ENCODE data around the gene AMPD3.
"Not testable (repeated sequence)": the region's sequence is repeated elsewhere in the genome, so short reads cannot be mapped to it uniquely, and the experiment has no call there.

AMPD3 gene

DNA sequence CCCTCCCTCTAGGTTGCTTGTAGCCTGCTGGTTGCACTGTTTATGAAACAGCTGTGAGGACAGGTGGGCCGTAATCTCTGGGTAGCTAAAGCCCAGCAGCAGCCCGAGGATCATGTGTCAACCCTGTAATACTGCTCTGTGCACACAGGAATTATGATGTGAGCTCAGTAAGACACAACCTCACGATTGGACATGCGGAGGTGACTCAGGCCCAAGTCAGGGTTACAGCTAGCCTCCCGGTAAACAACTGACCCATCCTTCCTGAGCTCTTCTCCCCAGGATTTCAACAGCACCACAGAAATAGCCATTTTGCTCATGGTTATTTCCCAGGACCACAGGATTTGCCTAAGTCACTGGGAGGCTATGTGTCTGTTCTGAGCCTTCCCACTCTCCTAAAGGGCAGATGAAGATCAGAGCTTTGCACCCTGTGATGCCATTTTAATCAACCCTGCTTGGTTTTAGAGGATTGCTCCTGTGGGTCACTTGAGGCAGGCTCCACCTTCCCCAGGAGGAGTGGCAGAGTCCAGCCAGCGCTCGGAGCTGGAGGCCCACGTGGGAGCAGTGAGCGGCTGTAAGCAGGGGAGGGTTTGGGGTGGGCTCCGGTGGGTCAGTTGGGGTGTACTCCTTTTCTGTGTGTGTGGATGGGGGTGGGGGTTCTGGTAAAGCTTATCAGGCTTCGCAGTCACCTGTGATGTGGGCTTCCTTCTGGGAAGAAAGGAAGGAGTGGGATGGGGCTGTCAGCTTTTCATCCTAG lies at the start of gene AMPD3:
TSS of gene AMPD3 (plus strand) at position 387 of the 754 bp plus-strand sequence. CDS start 6,256 bp downstream, outside the sequence.
- peak; percentile 53 for DNase-seq

DNA sequence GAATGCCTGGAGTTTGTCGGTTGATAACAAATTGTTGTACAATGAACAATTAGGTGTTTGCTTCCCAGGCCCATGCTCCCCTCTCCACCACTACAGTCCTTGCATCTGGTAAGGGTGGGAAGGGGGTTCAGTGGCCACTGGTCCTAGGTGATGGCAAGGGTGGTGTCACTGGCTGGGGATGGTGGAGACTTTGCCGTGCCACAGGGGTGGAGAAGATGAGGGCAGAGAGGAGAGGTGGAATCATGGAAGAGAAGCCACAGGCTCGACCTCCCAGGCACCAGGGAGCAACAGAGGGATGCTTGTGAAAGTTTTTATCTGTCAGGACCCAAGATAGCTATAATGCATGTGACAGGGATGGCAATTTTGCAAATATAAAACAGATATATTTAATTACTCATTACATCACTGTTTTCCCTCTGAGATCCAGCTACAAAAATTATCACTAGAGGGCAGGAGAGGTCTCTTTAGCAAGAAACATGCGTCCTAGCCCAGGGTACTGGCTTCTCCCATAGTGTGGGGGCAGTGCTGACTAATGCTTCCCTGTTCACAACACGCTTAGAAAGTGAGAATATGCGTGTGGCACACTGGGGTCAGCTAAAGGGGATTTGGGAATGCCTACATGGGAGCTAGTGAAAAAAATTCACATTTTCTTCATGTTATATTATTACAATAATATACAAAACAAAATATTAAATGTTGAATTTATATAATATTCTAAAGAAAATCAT lies 49.0 kb upstream of the AMPD3 start:
- DNase-seq, result peak; percentile 64

DNA sequence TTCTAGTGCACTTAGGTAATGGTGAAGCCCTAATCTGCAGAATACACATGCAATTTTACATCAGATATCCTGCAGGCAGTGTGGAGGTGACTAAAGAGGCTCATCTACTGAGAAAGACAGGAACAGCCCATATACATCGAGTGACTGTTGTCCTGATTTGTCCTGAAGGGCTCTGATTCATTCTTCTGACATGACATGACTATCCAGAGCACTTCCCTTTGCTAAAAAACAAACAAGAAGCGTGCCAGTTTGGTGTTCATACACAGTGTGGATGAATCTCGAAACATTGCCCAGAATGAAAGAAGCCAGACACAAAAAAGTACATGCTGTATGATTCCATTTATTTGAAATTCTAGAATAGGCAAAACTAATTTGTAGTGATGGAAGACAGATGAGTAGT lies 48.0 kb upstream of the AMPD3 start:
- DNase-seq, result no peak

DNA sequence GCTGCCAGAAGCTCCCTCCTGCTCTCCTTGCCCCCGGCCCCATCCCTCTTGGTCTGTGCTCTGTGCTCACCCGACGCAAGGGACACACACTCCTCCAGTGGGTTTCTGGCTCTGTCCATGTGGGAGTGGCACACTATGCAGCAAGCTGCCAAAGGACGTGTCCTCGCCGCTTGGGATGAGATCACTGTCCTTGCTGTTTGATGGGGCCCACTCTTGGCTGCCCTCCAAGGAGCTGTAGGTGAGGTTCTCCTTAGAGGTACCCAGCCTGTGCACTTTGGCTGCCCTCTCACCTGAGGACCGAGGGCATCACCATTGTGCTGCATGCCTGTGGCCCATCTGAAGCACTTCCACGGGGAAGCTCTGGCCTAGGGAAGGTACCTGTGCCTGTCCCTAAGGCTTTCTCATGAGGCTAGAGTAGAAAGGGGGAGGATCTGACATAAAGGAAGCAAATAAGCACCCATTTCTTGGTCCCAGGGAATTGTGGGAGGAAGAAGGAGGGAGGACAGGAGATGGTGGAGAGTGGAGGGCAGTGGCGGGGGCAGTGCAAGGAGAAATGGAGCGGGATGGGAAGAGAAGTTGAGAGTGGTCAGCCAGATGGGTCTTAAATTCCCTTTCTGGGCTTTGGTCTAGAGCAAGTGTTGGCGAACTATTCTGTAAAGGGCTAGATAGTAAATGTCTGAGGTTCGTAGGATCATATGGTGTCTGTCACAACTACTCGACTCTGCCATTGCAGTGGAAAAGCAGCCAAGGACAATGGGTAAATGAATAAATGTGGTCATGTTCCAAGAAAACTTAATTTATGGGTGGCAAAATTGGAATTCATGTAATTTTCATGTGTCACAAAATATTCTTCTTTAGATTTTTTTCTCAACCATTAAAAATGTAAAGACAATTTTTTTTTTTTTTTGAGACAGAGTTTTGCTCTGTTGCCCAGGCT lies 47.0 kb upstream of the AMPD3 start:
- no peak for DNase-seq

DNA sequence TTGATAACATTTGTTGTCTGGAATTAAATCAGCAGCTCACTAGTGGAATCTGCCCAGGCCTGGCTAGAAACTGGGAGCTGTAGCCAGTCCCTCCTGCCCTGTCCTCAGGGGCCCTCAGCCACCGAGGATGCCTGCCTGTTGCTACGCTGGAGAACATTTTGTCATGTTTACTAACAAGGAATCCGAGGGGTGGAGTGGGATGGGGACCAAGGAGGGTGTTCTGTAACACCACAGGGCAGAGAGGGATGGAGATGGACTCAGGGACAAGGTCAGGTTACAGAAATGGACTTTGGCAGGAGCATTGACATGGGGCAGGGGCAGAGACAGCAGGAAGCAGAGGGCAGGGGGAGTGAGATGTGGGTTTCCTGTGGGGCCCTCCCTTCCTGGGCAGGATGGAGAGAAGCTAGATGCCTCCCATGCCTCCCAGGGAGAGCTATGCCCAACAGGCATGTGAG lies 45.8 kb upstream of the AMPD3 start:
- no peak for DNase-seq

DNA sequence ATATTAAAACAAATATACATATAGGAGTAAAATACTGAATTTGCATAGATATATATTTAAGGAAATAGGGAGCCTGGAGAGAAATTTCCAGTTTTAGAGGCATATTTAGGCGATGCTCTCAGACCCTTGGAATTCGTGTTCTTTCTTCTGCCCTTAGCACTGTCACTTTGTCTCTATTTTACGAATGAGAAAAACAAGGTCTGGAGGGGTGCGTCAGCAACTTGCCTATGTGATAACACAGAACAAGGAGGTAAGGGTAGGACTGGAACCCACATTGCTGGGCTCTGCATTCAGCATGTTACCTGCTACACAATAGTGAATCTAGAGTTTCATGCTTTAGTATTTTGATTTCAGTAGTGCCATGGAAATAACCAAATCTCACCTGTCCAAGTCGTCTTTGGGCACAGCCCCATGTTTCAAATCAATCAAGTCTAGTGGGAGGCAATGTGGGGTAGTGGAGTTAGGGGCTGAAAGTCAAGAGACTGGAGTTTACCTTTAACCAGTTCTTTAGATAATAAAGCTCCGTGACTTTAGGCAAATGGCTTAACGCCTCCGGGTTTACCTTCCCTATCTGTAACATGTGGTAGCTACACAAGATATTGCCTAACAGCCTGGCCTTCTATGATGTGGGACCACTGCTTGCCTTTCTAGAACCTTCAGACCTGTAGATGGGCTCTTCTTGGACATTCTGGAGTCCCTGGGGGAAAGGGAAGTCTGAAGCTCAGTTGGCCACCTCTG lies 44.8 kb upstream of the AMPD3 start:
- DNase-seq, result no peak

DNA sequence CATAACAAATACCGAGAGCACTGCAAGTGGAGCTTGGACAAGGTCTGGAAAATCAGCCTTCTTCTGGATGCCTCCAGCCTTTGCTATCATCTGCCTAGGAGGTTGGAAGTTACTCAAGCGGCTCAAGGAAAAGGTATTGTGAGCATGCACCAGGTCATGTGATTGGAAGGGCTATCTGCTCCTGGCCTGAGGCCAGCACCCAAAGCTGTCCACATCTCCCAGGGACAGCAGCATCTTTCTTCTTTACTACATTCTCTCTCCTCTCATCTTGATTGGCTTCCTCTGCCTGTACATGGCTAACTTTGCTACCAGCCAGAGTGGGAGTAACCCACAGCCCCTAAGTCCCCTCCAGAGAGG lies 44.2 kb upstream of the AMPD3 start:
- no peak for DNase-seq

DNA sequence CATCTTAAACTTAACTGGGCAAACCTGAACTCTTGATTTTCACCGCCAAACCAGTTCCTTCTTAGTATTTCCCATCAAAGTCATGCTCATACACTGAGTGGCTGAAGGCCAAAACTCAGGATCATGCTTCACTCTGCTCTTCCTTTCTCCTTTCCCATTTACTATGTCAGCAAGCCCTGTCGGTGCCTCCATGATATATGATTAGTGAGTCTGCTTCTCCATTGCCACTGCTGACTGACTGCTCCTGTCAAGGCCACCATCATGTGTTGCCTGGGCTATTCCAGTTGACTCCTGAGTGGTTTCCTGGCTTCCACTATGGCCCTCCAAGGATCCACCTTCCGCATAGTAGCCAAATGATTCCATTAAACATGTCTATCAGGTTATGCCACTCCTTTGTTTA lies 42.8 kb upstream of the AMPD3 start:
- no peak for DNase-seq

DNA sequence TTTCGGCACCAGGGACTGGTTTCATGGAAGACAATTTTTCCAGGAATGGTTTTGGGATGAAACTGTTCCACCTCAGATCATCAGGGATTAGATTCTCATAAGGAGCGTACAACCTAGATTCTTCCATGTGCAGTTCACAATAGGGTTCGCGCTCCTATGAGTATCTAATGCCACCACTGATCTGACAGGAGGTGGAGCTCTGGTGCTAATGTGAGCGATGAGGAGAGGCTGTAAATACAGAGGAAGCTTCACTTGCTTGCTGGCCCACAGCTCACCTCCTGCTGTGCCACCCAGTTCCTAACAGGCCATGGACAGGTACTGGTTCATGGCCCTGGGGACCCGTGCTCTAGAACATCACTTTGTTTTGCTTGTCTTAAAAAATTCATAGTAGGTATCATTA lies 41.8 kb upstream of the AMPD3 start:
- DNase-seq, result peak; percentile 45

DNA sequence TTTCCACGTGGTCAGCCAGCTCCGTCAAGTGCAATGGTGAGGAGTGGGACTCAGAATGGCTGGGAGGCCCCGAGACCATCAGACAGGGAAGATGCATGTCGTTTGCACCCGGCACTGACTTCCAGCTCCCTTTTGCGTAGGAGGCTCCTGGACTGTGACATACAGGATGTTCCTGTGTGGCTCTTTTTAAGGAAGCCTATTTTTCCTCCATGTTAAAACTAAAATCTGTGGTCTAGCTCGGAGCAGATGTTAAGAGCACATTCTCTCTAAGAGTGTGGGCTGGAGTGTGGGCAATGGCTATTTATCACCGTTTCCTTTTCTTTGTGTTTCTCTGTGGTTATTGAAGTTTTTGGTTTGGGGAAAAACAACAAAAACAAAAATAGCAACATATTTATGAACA lies 40.9 kb upstream of the AMPD3 start:
- no peak for DNase-seq

DNA sequence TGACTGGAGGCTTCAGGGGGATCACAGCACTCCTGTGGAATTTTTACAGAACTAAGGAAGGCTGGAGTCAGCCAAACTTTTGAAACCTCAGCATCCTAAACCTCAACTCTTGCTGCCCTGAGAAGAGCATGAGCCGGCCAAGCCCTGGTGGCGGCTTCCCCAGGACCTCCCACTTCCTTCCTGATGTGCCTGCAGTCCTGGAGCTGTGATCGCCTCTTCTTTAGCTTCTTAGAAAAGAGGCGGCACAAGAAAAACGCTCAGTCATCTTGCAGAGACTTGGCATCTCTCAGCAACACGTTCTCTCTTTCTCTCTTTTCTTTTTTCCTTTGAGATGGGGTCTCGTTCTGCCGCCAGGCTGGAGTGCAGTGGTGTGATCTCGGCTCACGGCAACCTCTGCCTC lies 40.4 kb upstream of the AMPD3 start:
- DNase-seq, result no peak

DNA sequence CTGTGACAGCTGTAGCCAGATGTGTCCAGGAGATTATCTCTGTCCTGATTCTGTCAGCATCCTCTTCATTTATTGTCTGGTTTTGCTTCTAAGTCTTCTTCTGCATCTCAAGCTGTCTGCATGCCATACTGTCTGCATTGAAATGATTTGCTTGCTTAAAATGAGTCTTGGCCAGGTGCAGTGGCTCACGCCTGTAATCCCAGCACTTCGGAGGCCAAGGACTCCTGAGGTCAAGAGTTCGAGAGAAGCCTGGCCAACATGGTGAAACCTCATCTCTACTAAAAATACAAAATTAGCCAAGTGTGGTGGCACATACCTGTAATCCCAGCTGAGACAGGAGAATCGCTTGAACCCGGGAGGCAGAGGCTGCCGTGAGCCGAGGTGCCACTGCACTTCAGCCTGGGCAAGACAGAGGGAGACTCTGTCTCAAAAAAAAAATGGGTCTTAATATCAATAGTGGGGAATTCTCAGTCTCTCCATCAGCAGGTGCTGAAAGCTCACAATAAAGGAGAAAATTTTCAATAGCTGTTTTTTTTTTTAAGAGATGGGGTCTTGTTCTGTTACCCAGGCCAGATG lies 39.2 kb upstream of the AMPD3 start:
- no peak for DNase-seq

DNA sequence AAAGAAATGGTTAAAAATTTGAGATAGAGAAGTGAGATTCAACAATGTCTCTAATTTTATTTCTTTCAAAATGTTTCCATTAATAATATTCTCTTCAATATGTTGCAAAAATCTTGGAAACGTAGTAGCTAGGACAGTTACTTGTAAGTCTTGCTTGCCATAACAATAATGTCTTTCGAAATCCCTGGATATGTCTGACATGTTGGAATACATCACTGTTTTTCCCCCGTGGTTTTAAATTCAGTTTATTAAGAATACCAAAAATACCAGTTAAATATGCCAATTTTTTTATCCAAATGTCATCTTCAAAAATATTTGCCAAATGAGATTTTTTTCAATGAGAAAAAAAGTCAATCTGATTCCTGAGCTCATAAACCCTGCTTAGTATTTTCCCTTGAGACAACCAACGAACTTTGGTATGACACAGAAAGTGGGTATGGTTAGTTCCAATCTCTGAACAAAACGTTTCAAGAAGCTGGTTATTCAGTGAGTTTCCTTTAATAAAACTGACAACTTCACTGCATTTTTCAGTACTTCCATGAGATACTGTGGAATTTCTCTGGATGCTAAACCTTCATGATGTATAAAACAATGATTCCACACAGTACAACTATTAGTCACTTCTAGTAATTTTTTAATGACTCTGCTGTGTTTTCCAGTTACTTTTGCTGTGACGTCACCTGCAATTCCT lies 36.7 kb upstream of the AMPD3 start:
- no peak for DNase-seq

DNA sequence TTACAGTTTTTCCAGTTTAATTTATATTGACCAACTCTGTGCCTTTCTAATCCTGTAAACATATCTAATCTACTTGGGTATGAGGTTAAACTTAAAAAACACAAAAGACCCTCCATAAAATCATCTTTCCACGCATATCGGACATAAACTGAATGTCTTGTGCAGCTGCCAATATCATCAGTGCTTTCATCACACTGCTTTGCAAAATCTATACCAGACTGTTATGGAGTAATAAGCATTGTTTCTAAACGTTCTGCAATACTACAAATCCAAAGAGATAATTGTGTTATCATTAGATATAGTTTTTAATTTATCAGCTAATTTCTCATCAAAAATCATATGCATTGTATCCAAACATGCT lies 36.1 kb upstream of the AMPD3 start:
- DNase-seq, result no peak

DNA sequence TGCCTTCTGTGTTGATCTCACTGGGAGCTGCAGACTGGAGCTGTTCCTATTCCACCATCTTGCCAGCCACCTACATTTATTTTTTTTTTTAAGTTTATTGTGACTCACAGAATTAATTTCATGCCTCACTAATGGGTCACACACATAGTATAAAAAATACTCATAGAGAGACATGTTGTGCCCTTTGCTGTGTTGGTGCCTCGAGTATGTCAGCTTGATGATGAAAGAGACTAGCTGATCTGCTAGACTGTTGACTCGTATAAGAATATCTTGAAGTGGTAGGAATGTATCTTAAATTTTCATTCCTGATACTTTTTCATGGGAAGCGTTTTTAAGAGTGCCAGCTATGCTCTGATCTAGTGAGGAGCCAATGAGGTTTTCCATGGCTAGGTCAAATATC lies 28.6 kb upstream of the AMPD3 start:
- no peak for DNase-seq

DNA sequence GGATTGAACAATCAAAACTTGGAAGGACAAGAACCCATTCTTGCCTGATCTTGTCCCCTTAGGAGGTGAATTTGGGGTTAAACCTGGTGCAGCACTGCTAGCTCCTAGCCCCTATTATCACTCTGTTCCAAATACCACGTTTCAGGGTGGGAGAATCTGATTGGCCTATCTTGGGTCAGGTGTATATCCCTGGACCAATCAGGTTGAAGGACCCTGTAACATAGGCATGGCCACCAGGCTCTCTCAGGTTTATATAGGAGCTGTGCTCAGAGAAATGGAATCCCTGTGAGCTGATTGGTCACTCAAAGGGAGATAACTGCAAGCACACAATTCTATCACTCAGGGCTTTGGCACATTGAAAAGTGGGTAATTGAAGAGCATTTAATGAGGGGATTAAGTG lies 26.6 kb upstream of the AMPD3 start:
- DNase-seq, result no peak

DNA sequence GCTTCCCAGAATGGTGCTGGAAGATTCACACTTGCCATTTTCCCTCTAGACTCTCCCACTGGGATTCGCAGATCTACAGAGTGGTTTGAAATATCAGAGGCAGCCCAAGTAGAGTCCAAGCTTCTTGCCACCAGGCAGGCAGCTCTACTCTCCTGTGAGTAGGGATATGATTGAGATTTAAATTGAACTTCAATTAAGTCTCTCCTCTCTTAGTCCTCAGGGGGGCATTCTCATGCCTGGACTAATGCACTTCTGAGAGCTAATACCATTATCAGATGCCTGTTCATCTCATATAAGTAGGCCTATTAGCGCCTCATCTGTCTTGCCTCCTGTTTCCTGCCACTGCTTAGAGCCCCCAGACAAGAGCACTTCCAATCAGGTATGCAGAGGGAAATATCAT lies 25.5 kb upstream of the AMPD3 start:
- no peak for DNase-seq

DNA sequence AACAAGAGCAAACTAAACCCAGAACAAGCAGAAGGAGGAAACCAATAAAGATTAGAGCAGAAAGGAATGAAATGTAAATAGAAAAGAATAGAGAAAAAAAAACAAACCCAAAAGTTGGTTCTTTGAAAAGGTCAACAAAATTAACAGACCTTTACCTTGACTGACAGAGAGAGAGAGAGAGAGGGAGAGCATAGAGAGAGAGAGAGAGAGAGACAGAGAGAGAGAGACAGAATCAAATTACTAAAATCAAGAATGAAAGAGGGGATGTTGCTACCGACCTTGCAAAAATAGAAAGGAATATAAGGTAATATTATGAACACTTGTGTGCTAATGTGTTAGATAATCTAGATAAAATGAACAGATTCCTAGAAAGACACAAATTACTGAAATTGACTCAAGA lies 22.6 kb upstream of the AMPD3 start:
- DNase-seq, result no peak

DNA sequence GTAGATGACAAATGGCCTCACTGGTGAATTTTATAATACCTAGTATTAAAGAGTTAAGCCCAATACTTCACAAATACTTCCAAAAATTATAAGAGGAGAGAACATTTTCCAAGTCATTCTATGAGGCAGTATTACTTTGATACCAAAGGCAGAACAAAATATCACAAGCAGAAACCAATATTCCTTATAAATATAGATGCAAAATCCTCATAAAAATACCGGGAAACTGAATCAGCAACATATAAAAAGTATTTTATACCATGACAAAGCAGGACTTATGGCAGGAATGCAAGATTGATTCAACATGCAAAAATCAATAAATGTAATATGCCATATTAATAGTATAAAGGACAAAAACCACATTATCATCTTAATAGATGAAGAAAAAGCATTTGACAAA lies 22.1 kb upstream of the AMPD3 start:
- DNase-seq, result no peak

DNA sequence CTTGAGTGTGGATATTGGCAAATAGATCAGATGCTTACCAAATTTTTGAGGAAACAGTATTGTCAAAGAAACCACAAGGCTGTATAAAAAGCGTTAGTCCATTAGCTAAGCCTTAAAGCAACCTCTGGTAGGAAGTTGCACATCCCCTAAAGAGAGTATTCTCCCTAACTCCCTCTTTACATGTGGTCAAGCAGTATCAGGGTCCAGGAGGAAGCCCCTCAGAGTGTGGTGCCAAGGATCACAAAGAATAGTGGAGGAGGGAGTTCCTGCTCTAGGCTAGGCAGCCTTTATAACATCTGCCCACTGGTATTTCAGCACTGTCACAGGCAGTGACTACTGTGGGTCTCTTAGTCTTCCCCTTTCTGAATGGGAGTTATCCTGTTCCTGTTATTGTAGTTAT lies 18.8 kb upstream of the AMPD3 start:
- DNase-seq, result no peak

DNA sequence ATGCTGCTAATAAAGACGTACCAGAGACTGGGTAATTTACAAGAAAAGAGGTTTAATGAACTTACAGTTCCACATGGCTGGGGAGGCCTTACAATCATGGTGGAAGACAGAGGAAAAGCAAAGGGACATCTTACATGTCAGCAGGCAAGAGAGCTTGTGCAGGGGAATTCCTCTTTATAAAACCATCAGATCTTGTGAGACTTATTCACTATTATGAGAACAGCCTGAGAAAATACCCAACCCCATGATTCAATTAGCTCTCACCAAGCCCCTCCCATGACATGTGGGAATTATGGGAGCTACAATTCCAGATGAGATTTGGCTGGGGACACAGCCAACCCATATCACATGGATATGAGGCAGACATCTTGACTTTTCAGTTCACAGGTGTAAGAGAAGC lies 18.4 kb upstream of the AMPD3 start:
- not testable (repeated sequence) for DNase-seq

DNA sequence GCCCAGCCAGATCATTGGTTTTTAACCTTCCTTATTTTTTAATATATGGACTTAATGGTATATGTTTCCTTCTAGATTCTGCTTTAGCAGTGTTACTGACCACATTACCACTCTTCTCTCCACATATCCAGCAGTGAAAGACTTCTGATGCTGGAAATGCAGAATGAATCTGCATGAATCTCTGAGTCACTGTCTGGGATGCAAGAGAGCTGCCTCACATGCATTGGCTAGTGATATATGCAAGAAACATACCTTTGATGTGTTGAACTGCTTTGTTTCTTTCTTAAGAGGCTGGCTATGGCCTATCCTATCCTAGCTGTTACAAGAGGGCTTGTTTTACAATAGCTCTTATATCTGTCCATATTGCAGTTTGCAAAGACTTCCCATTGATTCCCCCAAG lies 16.6 kb upstream of the AMPD3 start:
- DNase-seq, result no peak

All from stimulated activated CD4-positive, alpha-beta T cell treated with anti-CD3 and anti-CD28 coated beads, Interleukin-4, amount 100 ng/mL, for 24 hours (primary cell).